ENCODE measurements around the gene LRP11.

LRP11 gene

GRCh38 chr6:149881860-149882259, 17.7 kb upstream of the LRP11 start:
- Histone ChIP-seq H3K9me3 (ENCODE audit: control insufficient read depth, insufficient read depth, low read depth, low read length) (no peaks in the 10 kb centered on the region), H3K36me3 (ENCODE audit: control insufficient read depth in 2 of 2, insufficient read depth in 1 of 2, low read length in 2 of 2) (no peaks in the 10 kb centered on the region), H3K27ac (ENCODE audit: extremely low read depth, low read depth, low read length) (no peak overlapping the region), H3K4me1 (ENCODE audit: control insufficient read depth, insufficient read depth, low read length) (no peaks in the 10 kb centered on the region), H3K4me3 (ENCODE audit: low read depth, low read length) (no peak overlapping the region)
- POLR2A ChIA-PET, result no interaction called here
- CTCF ChIA-PET, result interaction anchor here (0.6 kb wide), 1 partner anchor 48 kb away, joined by 4 read pairs; no protein-coding TSS in a partner anchor
- no peak for TF ChIP-seq PATZ1 (tag by site-specific recombination; IDR thresholded peaks at IDR 0.05)
- TF ChIP-seq ZNF146 (tag by site-specific recombination; IDR thresholded peaks at IDR 0.05), result peak; percentile 82
- TF ChIP-seq ZFP69B (tag by site-specific recombination; IDR thresholded peaks at IDR 0.05), result no peak

- Histone ChIP-seq H3K4me1 (ENCODE audit: control insufficient read depth, insufficient read depth, low read length) (no peaks in the 10 kb centered on the region), H3K36me3 (ENCODE audit: control insufficient read depth in 2 of 2, insufficient read depth in 1 of 2, low read length in 2 of 2) (no peaks in the 10 kb centered on the region), H3K4me3 (ENCODE audit: low read depth, low read length) (no peak overlapping the region), H3K9me3 (ENCODE audit: control insufficient read depth, insufficient read depth, low read depth, low read length) (no peaks in the 10 kb centered on the region), H3K27ac (ENCODE audit: extremely low read depth, low read depth, low read length) (no peak overlapping the region)
- CTCF ChIA-PET, result interaction anchor here (0.6 to 1.7 kb wide), 5 partner anchors 21 to 181 kb away, joined by 3 to 9 read pairs (median 4); no protein-coding TSS in a partner anchor
- POLR2A ChIA-PET, result no interaction called here
- TF ChIP-seq ZBTB10 (tag by site-specific recombination; IDR thresholded peaks at IDR 0.05) (no peak), ZNF837 (tag by site-specific recombination; IDR thresholded peaks at IDR 0.05) (no peak)
These were observed 17.1 kb upstream of the LRP11 start for GRCh38 chr6:149881066-149881766.

GRCh38 chr6:149877659-149878058, 13.5 kb upstream of the LRP11 start:
- H3K27ac ChIP-seq (ENCODE audit: extremely low read depth, low read depth, low read length), result no peak overlapping the region
- CTCF ChIA-PET, result interaction anchor here (0.6 to 1.2 kb wide), 5 partner anchors 8 to 98 kb away, joined by 3 to 7 read pairs (median 4); no protein-coding TSS in a partner anchor
- POLR2A ChIA-PET, result no interaction called here
- H3K4me1 ChIP-seq (ENCODE audit: control insufficient read depth, insufficient read depth, low read length), result no peaks in the 10 kb centered on the region
- H3K36me3 ChIP-seq (ENCODE audit: control insufficient read depth in 2 of 2, insufficient read depth in 1 of 2, low read length in 2 of 2), result no peaks in the 10 kb centered on the region
- no peak overlapping the region for H3K4me3 ChIP-seq (ENCODE audit: low read depth, low read length)
- no peaks in the 10 kb centered on the region for H3K9me3 ChIP-seq (ENCODE audit: control insufficient read depth, insufficient read depth, low read depth, low read length)
- TF ChIP-seq ZNF600 (tag by site-specific recombination; IDR thresholded peaks at IDR 0.05) (no peak), ZNF658 (tag by site-specific recombination; IDR thresholded peaks at IDR 0.05) (no peak), ZNF830 (tag by site-specific recombination; IDR thresholded peaks at IDR 0.05; ENCODE audit: low read depth) (no peak), ZBTB49 (tag by site-specific recombination; IDR thresholded peaks at IDR 0.05; ENCODE audit: low read depth) (no peak), ZBTB1 (tag by site-specific recombination; IDR thresholded peaks at IDR 0.05) (no peak), HOXD13 (CRISPR knock-in tag; IDR thresholded peaks at IDR 0.05; ENCODE audit: borderline replicate concordance) (no peak), ZNF148 (tag by site-specific recombination; IDR thresholded peaks at IDR 0.05; ENCODE audit: borderline replicate concordance) (no peak), ZNF548 (tag by site-specific recombination; IDR thresholded peaks at IDR 0.05) (no peak), ZNF311 (tag by site-specific recombination; IDR thresholded peaks at IDR 0.05; ENCODE audit: borderline replicate concordance) (no peak), ZBTB11 (tag by site-specific recombination; conservative IDR thresholded peaks at IDR 0.05; ENCODE audit: low read depth) (no peak), ZNF777 (tag by site-specific recombination; IDR thresholded peaks at IDR 0.05; ENCODE audit: borderline replicate concordance) (no peak), YY1 (tag by site-specific recombination; IDR thresholded peaks at IDR 0.05) (no peak)

All from HEK293 (cell line).